ENCODE measurements around the gene UBE2O. TPM values are rescaled to one million over a fixed set of nuclear protein-coding genes. Genes with fewer than 3 reads are reported as not detected.

Gene UBE2O
- total RNA-seq, 8 experiments from 2014 or later: 17.3 to 41.9 (median 30.1) TPM

- Histone ChIP-seq H3K4me1 (replicated peaks in 1 of 2) (peaks cover 2 to 8% of the 10 kb centered on the region in 2 donors), H3K27ac (no peak overlapping the region), H3K4me3 (no peak overlapping the region)
- in situ Hi-C loops (cut with MboI; ENCODE audit: low pct_unique_long_range_greater_than_20kb in 2 of 9, low sequenced_read_pairs in 9 of 9, unreplicated experiment in 9 of 9): loop anchor here in 1 of 9 experiments (25.0 kb wide), 1 partner anchor 110 kb away; the partner anchor contains the start of gene QRICH2
- 100% methylated on average over 1 to 5 of the region's 8 CpGs; no CpG with 5 or more reads in 8 of the 10 experiments for WGBS, 10 experiments
- ATAC-seq (replicated peaks in 6 of 8): no peak
These were observed 30.5 kb downstream of the UBE2O start for GRCh38 chr17:76422406-76422805.

GRCh38 chr17:76421044-76421407 lies 31.9 kb downstream of the UBE2O start:
- 0 to 75% (median 61%) methylated on average over 2 to 6 of the region's 7 CpGs; no CpG with 5 or more reads in 5 of the 10 experiments for WGBS, 10 experiments
- Histone ChIP-seq H3K4me1 (replicated peaks in 1 of 2) (peaks cover 2 to 8% of the 10 kb centered on the region in 2 donors), H3K27ac (no peak overlapping the region), H3K4me3 (no peak overlapping the region)
- ATAC-seq (replicated peaks in 6 of 8): peak in 5 of 8 experiments; percentile 28 to 81 (median 52)
- in situ Hi-C loops (cut with MboI; ENCODE audit: low pct_unique_long_range_greater_than_20kb in 2 of 9, low sequenced_read_pairs in 9 of 9, unreplicated experiment in 9 of 9): loop anchor here in 1 of 9 experiments (25.0 kb wide), 1 partner anchor 109 kb away; the partner anchor contains the start of gene QRICH2

GRCh38 chr17:76420356-76421043 lies 32.5 kb downstream of the UBE2O start:
- ATAC-seq (replicated peaks in 6 of 8): peak in 3 of 8 experiments; percentile 10 to 50 (median 49)
- peaks cover 2 to 8% of the 10 kb centered on the region in 2 donors for H3K4me1 ChIP-seq (replicated peaks in 1 of 2)
- 57 to 100% (median 91%) methylated on average over 1 to 4 of the region's 10 CpGs; no CpG with 5 or more reads in 4 of the 10 experiments for WGBS, 10 experiments

GRCh38 chr17:76419576-76420260 lies 33.2 kb downstream of the UBE2O start:
- H3K27ac ChIP-seq: no peak overlapping the region
- in situ Hi-C loops (cut with MboI; ENCODE audit: low pct_unique_long_range_greater_than_20kb in 2 of 9, low sequenced_read_pairs in 9 of 9, unreplicated experiment in 9 of 9): loop anchor here in 1 of 9 experiments (25.0 kb wide), 1 partner anchor 107 kb away; the partner anchor contains the start of gene QRICH2
- 60 to 100% (median 92%) methylated on average over 1 to 7 of the region's 17 CpGs; no CpG with 5 or more reads in 6 of the 10 experiments for WGBS, 10 experiments

More at GRCh38 chr17:76420356-76421043, 32.5 kb downstream of the UBE2O start:
- in situ Hi-C loops (cut with MboI; ENCODE audit: low pct_unique_long_range_greater_than_20kb in 2 of 9, low sequenced_read_pairs in 9 of 9, unreplicated experiment in 9 of 9): loop anchor here in 1 of 9 experiments (25.0 kb wide), 1 partner anchor 108 kb away; the partner anchor contains the start of gene QRICH2
- no peak overlapping the region for H3K27ac ChIP-seq
- H3K4me3 ChIP-seq: no peak overlapping the region

GRCh38 chr17:76417499-76418143 lies 35.3 kb downstream of the UBE2O start:
- Histone ChIP-seq H3K4me1 (replicated peaks in 1 of 2) (peaks cover 5 to 23% of the 10 kb centered on the region in 2 donors), H3K4me3 (no peak overlapping the region), H3K27ac (no peak overlapping the region)
- no peak for ATAC-seq (replicated peaks in 6 of 8)
- in situ Hi-C loops (cut with MboI; ENCODE audit: low pct_unique_long_range_greater_than_20kb in 2 of 9, low sequenced_read_pairs in 9 of 9, unreplicated experiment in 9 of 9): loop anchor here in 1 of 9 experiments (25.0 kb wide), 1 partner anchor 105 kb away; the partner anchor contains the start of gene QRICH2
- WGBS, 10 experiments: 20 to 100% (median 93%) methylated on average over 1 to 7 of the region's 11 CpGs; no CpG with 5 or more reads in 1 of the 10 experiments

More at GRCh38 chr17:76419576-76420260, 33.2 kb downstream of the UBE2O start:
- Histone ChIP-seq H3K4me1 (replicated peaks in 1 of 2) (peaks cover 2 to 10% of the 10 kb centered on the region in 2 donors), H3K4me3 (no peak overlapping the region)
- ATAC-seq (replicated peaks in 6 of 8): peak in 6 of 8 experiments; percentile 20 to 72 (median 42)

- WGBS, 10 experiments: 86 to 100% (median 100%) methylated on average over 1 to 3 of the region's 4 CpGs; no CpG with 5 or more reads in 7 of the 10 experiments
- Histone ChIP-seq H3K4me3 (no peak overlapping the region), H3K27ac (no peak overlapping the region), H3K4me1 (replicated peaks in 1 of 2) (peaks cover 5 to 23% of the 10 kb centered on the region in 2 donors)
- no peak for ATAC-seq (replicated peaks in 6 of 8)
- in situ Hi-C loops (cut with MboI; ENCODE audit: low pct_unique_long_range_greater_than_20kb in 2 of 9, low sequenced_read_pairs in 9 of 9, unreplicated experiment in 9 of 9): loop anchor here in 1 of 9 experiments (25.0 kb wide), 1 partner anchor 105 kb away; the partner anchor contains the start of gene QRICH2
These were observed 36.1 kb downstream of the UBE2O start for GRCh38 chr17:76416899-76417298.

- Histone ChIP-seq H3K27ac (no peak overlapping the region), H3K4me3 (no peak overlapping the region), H3K4me1 (replicated peaks in 1 of 2) (peaks cover 5 to 23% of the 10 kb centered on the region in 2 donors)
- in situ Hi-C loops (cut with MboI; ENCODE audit: low pct_unique_long_range_greater_than_20kb in 2 of 9, low sequenced_read_pairs in 9 of 9, unreplicated experiment in 9 of 9): loop anchor here in 1 of 9 experiments (25.0 kb wide), 1 partner anchor 104 kb away; the partner anchor contains the start of gene QRICH2
- WGBS, 10 experiments: 80% methylated on average over 1 of the region's 6 CpGs; no CpG with 5 or more reads in 9 of the 10 experiments
- no peak for ATAC-seq (replicated peaks in 6 of 8)
These were observed 36.5 kb downstream of the UBE2O start for GRCh38 chr17:76416457-76416856.

- whole genome bisulfite sequencing, 10 experiments: 50 to 96% (median 89%) methylated on average over 2 to 11 of the region's 15 CpGs; no CpG with 5 or more reads in 4 of the 10 experiments
- H3K4me3 ChIP-seq: no peak overlapping the region
- no peak overlapping the region for H3K27ac ChIP-seq
- H3K4me1 ChIP-seq (replicated peaks in 1 of 2): peaks cover 5 to 23% of the 10 kb centered on the region in 2 donors
- in situ Hi-C loops (cut with MboI; ENCODE audit: low pct_unique_long_range_greater_than_20kb in 2 of 9, low sequenced_read_pairs in 9 of 9, unreplicated experiment in 9 of 9): loop anchor here in 1 of 9 experiments (25.0 kb wide), 1 partner anchor 103 kb away; the partner anchor contains the start of gene QRICH2
- no peak for ATAC-seq (replicated peaks in 6 of 8)
These were observed 37.2 kb downstream of the UBE2O start for GRCh38 chr17:76415786-76416185.

GRCh38 chr17:76414334-76415295 lies 38.3 kb downstream of the UBE2O start:
- Histone ChIP-seq H3K27ac (no peak overlapping the region), H3K4me3 (no peak overlapping the region), H3K4me1 (replicated peaks in 1 of 2) (peaks cover 3 to 15% of the 10 kb centered on the region in 2 donors)
- 0 to 100% (median 54%) methylated on average over 1 to 8 of the region's 21 CpGs; no CpG with 5 or more reads in 2 of the 10 experiments for WGBS, 10 experiments
- in situ Hi-C loops (cut with MboI; ENCODE audit: low pct_unique_long_range_greater_than_20kb in 2 of 9, low sequenced_read_pairs in 9 of 9, unreplicated experiment in 9 of 9): loop anchor here in 1 of 9 experiments (25.0 kb wide), 1 partner anchor 102 kb away; the partner anchor contains the start of gene QRICH2
- peak; percentile 70 to 91 (median 82) for ATAC-seq (replicated peaks in 6 of 8)

- no peak for ATAC-seq (replicated peaks in 6 of 8)
- H3K4me1 ChIP-seq (replicated peaks in 1 of 2): peaks cover 3 to 15% of the 10 kb centered on the region in 2 donors
- WGBS, 10 experiments: 80 to 100% (median 90%) methylated on average over 2 of the region's 5 CpGs; no CpG with 5 or more reads in 5 of the 10 experiments
- H3K27ac ChIP-seq: no peak overlapping the region
- no peak overlapping the region for H3K4me3 ChIP-seq
- in situ Hi-C loops (cut with MboI; ENCODE audit: low pct_unique_long_range_greater_than_20kb in 2 of 9, low sequenced_read_pairs in 9 of 9, unreplicated experiment in 9 of 9): loop anchor here in 1 of 9 experiments (25.0 kb wide), 1 partner anchor 99 kb away; the partner anchor contains the start of gene QRICH2
These were observed 41.7 kb downstream of the UBE2O start for GRCh38 chr17:76411247-76411646.

- in situ Hi-C loops (cut with MboI; ENCODE audit: low pct_unique_long_range_greater_than_20kb in 2 of 9, low sequenced_read_pairs in 9 of 9, unreplicated experiment in 9 of 9): loop anchor here in 1 of 9 experiments (25.0 kb wide), 1 partner anchor 98 kb away; the partner anchor contains the start of gene QRICH2
- ATAC-seq (replicated peaks in 6 of 8): no peak
- 67 to 100% (median 100%) methylated on average over 1 to 5 of the region's 15 CpGs; no CpG with 5 or more reads in 3 of the 10 experiments for WGBS, 10 experiments
- H3K27ac ChIP-seq: no peak overlapping the region
- H3K4me3 ChIP-seq: no peak overlapping the region
- peaks cover 3 to 15% of the 10 kb centered on the region in 2 donors for H3K4me1 ChIP-seq (replicated peaks in 1 of 2)
These were observed 42.5 kb downstream of the UBE2O start for GRCh38 chr17:76410328-76410965.

Measured in motor neuron (in vitro differentiated cells).